ENCODE data around the gene OMP.

The OMP gene

GRCh38 chr11:77063861-77064260 is 38.8 kb upstream of the OMP start:
- CTCF ChIA-PET = interaction anchor here (0.5 to 0.9 kb wide), 2 partner anchors 27 to 486 kb away, joined by 3 read pairs; no protein-coding TSS in a partner anchor
- DNase-seq (ENCODE audit: extremely low spot score) = no peak
- TF ChIP-seq FOXA1 (IDR thresholded peaks at IDR 0.05) (no peak), TARDBP (IDR thresholded peaks at IDR 0.05) (no peak), L3MBTL2 (conservative IDR thresholded peaks at IDR 0.05) (no peak), SP1 (IDR thresholded peaks at IDR 0.05) (no peak), ZNF384 (IDR thresholded peaks at IDR 0.05) (no peak), LEF1 (IDR thresholded peaks at IDR 0.05; ENCODE audit: borderline replicate concordance) (no peak), ARNT (IDR thresholded peaks at IDR 0.05) (no peak), ELF4 (IDR thresholded peaks at IDR 0.05) (no peak)
- POLR2A ChIA-PET = no interaction called here

GRCh38 chr11:77064648-77065217 is 37.9 kb upstream of the OMP start:
- POLR2A ChIA-PET = interaction anchor here (1.5 kb wide), 1 partner anchor 26 kb away, joined by 3 read pairs; no protein-coding TSS in a partner anchor
- CTCF ChIA-PET = interaction anchor here (0.6 kb wide), 1 partner anchor 25 kb away, joined by 3 read pairs; no protein-coding TSS in a partner anchor
- no peak for TF ChIP-seq SUZ12 (IDR thresholded peaks at IDR 0.05)
- TF ChIP-seq ARNT (IDR thresholded peaks at IDR 0.05) = no peak
- TF ChIP-seq SP1 (IDR thresholded peaks at IDR 0.05) = no peak
- no peak for TF ChIP-seq HDGF (IDR thresholded peaks at IDR 0.05; ENCODE audit: borderline replicate concordance)
- no peak for TF ChIP-seq FOXA1 (IDR thresholded peaks at IDR 0.05)
- no peak for TF ChIP-seq L3MBTL2 (conservative IDR thresholded peaks at IDR 0.05)
- no peak for TF ChIP-seq PKNOX1 (IDR thresholded peaks at IDR 0.05)
- TF ChIP-seq NFRKB (IDR thresholded peaks at IDR 0.05) = no peak
- TF ChIP-seq FOXM1 (IDR thresholded peaks at IDR 0.05; ENCODE audit: borderline replicate concordance) = no peak
- no peak for TF ChIP-seq LEF1 (IDR thresholded peaks at IDR 0.05; ENCODE audit: borderline replicate concordance)
- no peak for TF ChIP-seq TARDBP (IDR thresholded peaks at IDR 0.05)
- DNase-seq (ENCODE audit: extremely low spot score) = no peak

- no peak for DNase-seq (ENCODE audit: extremely low spot score)
- POLR2A ChIA-PET = interaction anchor here (1.5 kb wide), 1 partner anchor 25 kb away, joined by 3 read pairs; no protein-coding TSS in a partner anchor
- TF ChIP-seq NFRKB (IDR thresholded peaks at IDR 0.05) (no peak), BHLHE40 (IDR thresholded peaks at IDR 0.05; ENCODE audit: borderline replicate concordance) (no peak), PKNOX1 (IDR thresholded peaks at IDR 0.05) (no peak), FOXA1 (IDR thresholded peaks at IDR 0.05) (no peak), HDGF (IDR thresholded peaks at IDR 0.05; ENCODE audit: borderline replicate concordance) (no peak), FOXM1 (IDR thresholded peaks at IDR 0.05; ENCODE audit: borderline replicate concordance) (no peak), FOXK2 (IDR thresholded peaks at IDR 0.05) (no peak), L3MBTL2 (conservative IDR thresholded peaks at IDR 0.05) (no peak), TARDBP (IDR thresholded peaks at IDR 0.05) (no peak), ELF4 (IDR thresholded peaks at IDR 0.05) (no peak), ARNT (IDR thresholded peaks at IDR 0.05) (no peak), CTBP1 (IDR thresholded peaks at IDR 0.05; ENCODE audit: borderline replicate concordance) (no peak), SUZ12 (IDR thresholded peaks at IDR 0.05) (no peak)
- CTCF ChIA-PET = interaction anchor here (1.1 kb wide), 1 partner anchor 29 kb away, joined by 3 read pairs; no protein-coding TSS in a partner anchor
Measured at GRCh38 chr11:77065878-77066228, 36.8 kb upstream of the OMP start.

- DNase-seq (ENCODE audit: extremely low spot score) = peak; percentile 96
- POLR2A ChIA-PET = interaction anchor here (0.6 to 1.5 kb wide), 6 partner anchors 16 to 26 kb away, joined by 3 read pairs; no protein-coding TSS in a partner anchor
- CTCF ChIA-PET = interaction anchor here (0.6 to 1.1 kb wide), 2 partner anchors 12 to 28 kb away, joined by 3 read pairs; no protein-coding TSS in a partner anchor
- TF ChIP-seq SP1 (IDR thresholded peaks at IDR 0.05) (no peak), LEF1 (IDR thresholded peaks at IDR 0.05; ENCODE audit: borderline replicate concordance) (0 out of 2 replicates have a peak, but pooled peaks have one; percentile 37)
Measured at GRCh38 chr11:77066229-77067042, 36.2 kb upstream of the OMP start, which contains the start of gene CAPN5. Gene CAPN5 (plus strand): TSS chr11:77066971. CDS start chr11:77084887, 17,916 bp downstream.

GRCh38 chr11:77067861-77068443 is 34.7 kb upstream of the OMP start:
- DNase-seq (ENCODE audit: extremely low spot score) = no peak
- POLR2A ChIA-PET = no interaction called here
- CTCF ChIA-PET = no interaction called here
- TF ChIP-seq ARNT (IDR thresholded peaks at IDR 0.05) (no peak), HDGF (IDR thresholded peaks at IDR 0.05; ENCODE audit: borderline replicate concordance) (no peak), PKNOX1 (IDR thresholded peaks at IDR 0.05) (no peak), NFRKB (IDR thresholded peaks at IDR 0.05) (no peak), L3MBTL2 (conservative IDR thresholded peaks at IDR 0.05) (no peak), FOXM1 (IDR thresholded peaks at IDR 0.05; ENCODE audit: borderline replicate concordance) (no peak), BHLHE40 (IDR thresholded peaks at IDR 0.05; ENCODE audit: borderline replicate concordance) (no peak), FOXK2 (IDR thresholded peaks at IDR 0.05) (no peak), ELF4 (IDR thresholded peaks at IDR 0.05) (no peak), SP1 (IDR thresholded peaks at IDR 0.05) (no peak), ZNF384 (IDR thresholded peaks at IDR 0.05) (no peak), TARDBP (IDR thresholded peaks at IDR 0.05) (no peak), SUZ12 (IDR thresholded peaks at IDR 0.05) (no peak), CTBP1 (IDR thresholded peaks at IDR 0.05; ENCODE audit: borderline replicate concordance) (no peak), LEF1 (IDR thresholded peaks at IDR 0.05; ENCODE audit: borderline replicate concordance) (no peak), FOXA1 (IDR thresholded peaks at IDR 0.05) (no peak)

All from HEK293T (cell line).